ENCODE data around the gene ZSCAN18. TPM values are rescaled to one million over a fixed set of nuclear protein-coding genes. Genes with fewer than 3 reads are reported as not detected.
A peak's percentile ranks its signal among the peaks of the same experiment; 100 is the strongest.

ZSCAN18 gene
- total RNA-seq, 3 donors from 2014 or later (not counting 1 experiment from before 2014, with no cell fraction given): 29.9 to 42.7 (median 35.9) TPM

DNA sequence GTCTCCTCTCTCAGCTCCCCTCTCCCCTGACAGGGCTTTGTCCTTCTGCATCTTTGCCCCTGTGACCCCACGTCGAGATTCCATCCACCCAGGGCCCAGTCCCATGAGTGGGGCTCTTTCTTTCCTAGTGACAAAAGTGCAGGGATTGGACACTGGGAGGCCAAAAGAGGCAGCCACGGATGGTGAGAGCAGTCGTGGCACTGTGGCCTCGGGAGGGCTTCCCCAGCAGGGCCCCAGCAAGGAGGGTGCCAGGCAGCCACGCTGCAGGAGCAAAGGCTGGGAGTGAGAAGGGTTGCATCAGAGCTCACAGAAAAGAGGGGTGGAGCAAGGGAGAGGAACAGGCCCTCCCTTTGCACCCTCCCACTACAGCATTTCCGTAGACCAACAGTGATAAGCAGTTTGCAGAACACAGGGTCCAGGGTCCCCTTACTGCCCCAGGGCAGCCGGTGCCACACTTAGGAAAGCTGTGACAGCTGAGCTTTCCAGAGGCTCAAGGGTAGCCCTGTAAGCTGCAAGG lies 59.3 kb downstream of the ZSCAN18 start:
- Mint-ChIP-seq H3K4me1 (peaks cover 0 to 9% of the 10 kb centered on the region in 2 donors), H3K9me3 (peaks cover 6 to 11% of the 10 kb centered on the region in 2 donors), H3K27me3 (ENCODE audit: low read depth in 2 of 2) (peaks cover 21 to 26% of the 10 kb centered on the region in 2 donors), H3K4me3 (no peak overlapping the region), H3K36me3 (peaks cover 30% of the 10 kb centered on the region), H3K27ac (peak overlapping the region in 1 of 2 donors; percentile 38)
- Histone ChIP-seq H3K4me3 (ENCODE audit: low read length) (no peak overlapping the region), H3K27me3 (ENCODE audit: control insufficient read depth, insufficient read depth, low read length) (no peaks in the 10 kb centered on the region), H3K27ac (ENCODE audit: low read length) (no peak overlapping the region), H3K9me3 (ENCODE audit: control insufficient read depth, insufficient read depth, low read length) (peaks cover 41% of the 10 kb centered on the region), H3K4me1 (ENCODE audit: control insufficient read depth, insufficient read depth, low read length) (no peaks in the 10 kb centered on the region), H3K36me3 (ENCODE audit: control insufficient read depth, insufficient read depth, low read length) (no peaks in the 10 kb centered on the region)
- no peak for DNase-seq
- ATAC-seq: no peak
- intact Hi-C loops (cut with micrococcal nuclease): no loop called here
- TF ChIP-seq, protein P1, sequence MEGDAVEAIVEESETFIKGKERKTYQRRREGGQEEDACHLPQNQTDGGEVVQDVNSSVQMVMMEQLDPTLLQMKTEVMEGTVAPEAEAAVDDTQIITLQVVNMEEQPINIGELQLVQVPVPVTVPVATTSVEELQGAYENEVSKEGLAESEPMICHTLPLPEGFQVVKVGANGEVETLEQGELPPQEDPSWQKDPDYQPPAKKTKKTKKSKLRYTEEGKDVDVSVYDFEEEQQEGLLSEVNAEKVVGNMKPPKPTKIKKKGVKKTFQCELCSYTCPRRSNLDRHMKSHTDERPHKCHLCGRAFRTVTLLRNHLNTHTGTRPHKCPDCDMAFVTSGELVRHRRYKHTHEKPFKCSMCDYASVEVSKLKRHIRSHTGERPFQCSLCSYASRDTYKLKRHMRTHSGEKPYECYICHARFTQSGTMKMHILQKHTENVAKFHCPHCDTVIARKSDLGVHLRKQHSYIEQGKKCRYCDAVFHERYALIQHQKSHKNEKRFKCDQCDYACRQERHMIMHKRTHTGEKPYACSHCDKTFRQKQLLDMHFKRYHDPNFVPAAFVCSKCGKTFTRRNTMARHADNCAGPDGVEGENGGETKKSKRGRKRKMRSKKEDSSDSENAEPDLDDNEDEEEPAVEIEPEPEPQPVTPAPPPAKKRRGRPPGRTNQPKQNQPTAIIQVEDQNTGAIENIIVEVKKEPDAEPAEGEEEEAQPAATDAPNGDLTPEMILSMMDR (IDR thresholded peaks at IDR 0.05): no peak
- WGBS (ENCODE audit: insufficient coverage): 15% methylated on average over 8 of the region's 8 CpGs

DNA sequence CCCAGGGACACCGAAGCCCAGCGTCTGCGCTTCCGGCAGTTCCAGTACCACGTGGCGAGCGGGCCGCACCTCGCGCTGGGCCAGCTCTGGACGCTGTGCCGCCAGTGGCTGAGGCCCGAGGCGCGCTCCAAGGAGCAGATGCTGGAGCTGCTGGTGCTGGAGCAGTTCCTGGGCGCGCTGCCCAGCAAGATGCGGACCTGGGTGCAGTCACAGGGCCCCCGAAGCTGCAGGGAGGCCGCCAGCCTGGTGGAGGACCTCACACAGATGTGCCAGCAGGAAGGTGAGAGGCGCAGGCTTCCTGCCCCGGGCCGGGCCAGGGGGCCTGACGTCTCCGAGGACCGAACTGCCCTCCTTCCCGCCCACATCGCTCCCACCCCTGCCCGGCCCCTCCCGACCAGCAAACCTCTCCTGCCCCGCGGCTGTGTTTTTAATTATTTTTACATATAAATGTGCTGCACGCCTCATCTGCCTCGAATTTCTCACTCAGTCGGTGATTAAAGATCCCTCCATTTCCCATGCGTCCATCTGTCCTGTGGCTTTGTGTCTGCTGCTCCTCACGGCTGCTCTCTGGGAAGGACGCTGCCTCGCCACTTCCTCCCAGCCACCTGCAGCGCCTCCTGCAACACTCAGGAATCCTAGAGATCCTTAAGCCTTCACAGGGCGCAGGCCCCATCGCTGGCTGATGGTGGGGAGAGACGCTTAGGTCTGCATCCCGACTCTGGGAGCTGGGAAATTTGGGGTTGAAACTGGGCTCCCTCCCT lies 59.9 kb downstream of the ZSCAN18 start:
- Histone ChIP-seq H3K27me3 (ENCODE audit: control insufficient read depth, insufficient read depth, low read length) (no peaks in the 10 kb centered on the region), H3K9me3 (ENCODE audit: control insufficient read depth, insufficient read depth, low read length) (peaks cover 42% of the 10 kb centered on the region), H3K36me3 (ENCODE audit: control insufficient read depth, insufficient read depth, low read length) (no peaks in the 10 kb centered on the region), H3K4me1 (ENCODE audit: control insufficient read depth, insufficient read depth, low read length) (peaks cover 6% of the 10 kb centered on the region), H3K4me3 (ENCODE audit: low read length) (no peak overlapping the region), H3K27ac (ENCODE audit: low read length) (no peak overlapping the region)
- WGBS (ENCODE audit: insufficient coverage): 49% methylated on average over 44 of the region's 44 CpGs
- ATAC-seq (no peak), DNase-seq (no peak)
- no peak overlapping the region for H3K4me3 Mint-ChIP-seq
- H3K9me3 Mint-ChIP-seq: peaks cover 6 to 11% of the 10 kb centered on the region in 2 donors
- H3K27ac Mint-ChIP-seq: peak overlapping the region in 1 of 2 donors; percentile 38
- H3K36me3 Mint-ChIP-seq: peaks cover 30% of the 10 kb centered on the region
- peaks cover 23 to 26% of the 10 kb centered on the region in 2 donors for H3K27me3 Mint-ChIP-seq (ENCODE audit: low read depth in 2 of 2)
- intact Hi-C loops (cut with micrococcal nuclease): no loop called here
- H3K4me1 Mint-ChIP-seq: peaks cover 0 to 9% of the 10 kb centered on the region in 2 donors
- TF ChIP-seq, protein P1 (IDR thresholded peaks at IDR 0.05): no peak

- no peak overlapping the region for H3K27ac Mint-ChIP-seq
- DNase-seq (no peak), ATAC-seq (no peak)
- no peak overlapping the region for H3K27ac ChIP-seq (ENCODE audit: low read length)
- H3K9me3 Mint-ChIP-seq: peaks cover 6 to 11% of the 10 kb centered on the region in 2 donors
- intact Hi-C loops (cut with micrococcal nuclease): no loop called here
- 83% methylated on average over 8 of the region's 8 CpGs for WGBS (ENCODE audit: insufficient coverage)
- H3K36me3 Mint-ChIP-seq: peaks cover 24% of the 10 kb centered on the region
- H3K4me1 Mint-ChIP-seq: peaks cover 0 to 9% of the 10 kb centered on the region in 2 donors
- H3K4me1 ChIP-seq (ENCODE audit: control insufficient read depth, insufficient read depth, low read length): peaks cover 6% of the 10 kb centered on the region
- peaks cover 26 to 27% of the 10 kb centered on the region in 2 donors for H3K27me3 Mint-ChIP-seq (ENCODE audit: low read depth in 2 of 2)
- no peaks in the 10 kb centered on the region for H3K36me3 ChIP-seq (ENCODE audit: control insufficient read depth, insufficient read depth, low read length)
- no peak overlapping the region for H3K4me3 ChIP-seq (ENCODE audit: low read length)
- H3K9me3 ChIP-seq (ENCODE audit: control insufficient read depth, insufficient read depth, low read length): peaks cover 29% of the 10 kb centered on the region
- TF ChIP-seq, protein P1 (IDR thresholded peaks at IDR 0.05): no peak
- H3K27me3 ChIP-seq (ENCODE audit: control insufficient read depth, insufficient read depth, low read length): no peaks in the 10 kb centered on the region
- H3K4me3 Mint-ChIP-seq: no peak overlapping the region
These were observed 62.2 kb downstream of the ZSCAN18 start for GRCh38 chr19:58035863-58036262.
